H1 (cell line): Measurements from ENCODE around the gene CLCA1. TPM values are rescaled to one million over a fixed set of nuclear protein-coding genes. Genes with fewer than 3 reads are reported as not detected.

Experiments used
- CTCF ChIA-PET: fragments of 300-600 bp; sonication (Branson Sonifier 250); formaldehyde crosslinking; loops from one replicate; lab custom pipeline; 2021; ENCODE audit not compliant: partially characterized antibody; lab: Charles Lee
- POLR2A ChIA-PET: fragments of 300-600 bp; sonication (Branson Sonifier 250); formaldehyde crosslinking; loops from one replicate; lab custom pipeline; 2021; ENCODE audit warnings: inconsistent platforms; ENCODE audit not compliant: partially characterized antibody; lab: Charles Lee
- DNase-seq, 2 experiments: peaks; one replicate each; pipeline versions ENCODE4 v3.0.0 to v3.0.0-alpha.2; 2010 to 2022; ENCODE audit warnings: low spot score in 2 of 2, low read depth in 1 of 2, mixed read lengths in 1 of 2
- FAIRE-seq: peaks from 2 replicates; lab custom pipeline; 2011; peaks lifted over from hg19 to GRCh38; lab: Jason Lieb, UNC
- H2AFZ ChIP-seq: 2 replicates; pipeline ENCODE4 v1.8.1; 2012; ENCODE audit warnings: low read length, inconsistent platforms
- H2AK5ac ChIP-seq: 2 replicates; pipeline ENCODE4 v1.6.1; 2013; ENCODE audit warnings: low read depth, low read length
- H2BK120ac ChIP-seq: replicated peaks from 2 replicates; pipeline ENCODE3; 2013; ENCODE audit warnings: low read depth, low read length, inconsistent platforms
- H2BK12ac ChIP-seq: 2 replicates; pipeline ENCODE4 v1.6.1; 2013; ENCODE audit warnings: low read depth, low read length
- H2BK15ac ChIP-seq: 2 replicates; pipeline ENCODE4 v1.6.1; 2013; ENCODE audit warnings: low read length
- H2BK20ac ChIP-seq: 2 replicates; pipeline ENCODE4 v1.6.1; 2013; ENCODE audit warnings: low read length
- H2BK5ac ChIP-seq: 2 replicates; pipeline ENCODE4 v1.6.1; 2013; ENCODE audit warnings: low read depth, low read length
- H3K14ac ChIP-seq: 2 replicates; pipeline ENCODE4 v1.6.1; 2013; ENCODE audit warnings: inconsistent platforms; ENCODE audit not compliant: insufficient read length
- H3K18ac ChIP-seq: 2 replicates; pipeline ENCODE4 v1.6.1; 2013; ENCODE audit warnings: low read length; ENCODE audit errors: extremely low read depth
- H3K23ac ChIP-seq: 2 replicates; pipeline ENCODE4 v1.6.1; 2013; ENCODE audit warnings: inconsistent platforms; ENCODE audit not compliant: insufficient read length
- H3K23me2 ChIP-seq: 2 replicates; pipeline ENCODE4 v1.6.1; 2013; ENCODE audit warnings: low read depth, low read length
- H3K27ac ChIP-seq: 2 replicates; pipeline ENCODE4 v1.6.1; 2011; ENCODE audit warnings: low read depth, low read length, inconsistent platforms
- H3K27me3 ChIP-seq, 4 experiments: replicated peaks in 1 of 4; 1 replicate in 1 of 4; 2 replicates in 3 of 4; pipeline versions ENCODE4 v1.6.1 to v1.8.1; 2011 to 2013; ENCODE audit warnings: low read length in 3 of 4, mild to moderate bottlenecking in 3 of 4, inconsistent platforms in 2 of 4, mixed read lengths in 2 of 4, moderate library complexity in 1 of 4; ENCODE audit not compliant: control insufficient read depth in 3 of 4, insufficient read depth in 3 of 4; ENCODE audit errors: extremely low read depth in 1 of 4
- H3K36me3 ChIP-seq, 4 experiments: 2 replicates each; pipeline versions ENCODE4 v1.6.1 to v1.8.1; 2011 to 2013; ENCODE audit warnings: mild to moderate bottlenecking in 4 of 4, low read length in 3 of 4, moderate library complexity in 2 of 4, control low read depth in 1 of 4, inconsistent platforms in 1 of 4; ENCODE audit not compliant: insufficient read depth in 4 of 4, control insufficient read depth in 2 of 4
- H3K4ac ChIP-seq: replicated peaks from 2 replicates; pipeline ENCODE3; 2013; ENCODE audit warnings: low read length, low read depth, mixed read lengths, inconsistent platforms; ENCODE audit not compliant: insufficient read length
- H3K4me1 ChIP-seq, 4 experiments: replicated peaks in 1 of 4; 1 replicate in 1 of 4; 2 replicates in 3 of 4; pipeline versions ENCODE4 v1.6.1 to v1.8.1; 2011 to 2013; ENCODE audit warnings: low read length in 3 of 4, inconsistent platforms in 2 of 4, mixed read lengths in 1 of 4; ENCODE audit not compliant: insufficient read depth in 4 of 4, control insufficient read depth in 3 of 4
- H3K4me2 ChIP-seq, 2 experiments: 2 replicates each; pipeline versions ENCODE4 v1.6.1 to v1.8.1; 2011 to 2013; ENCODE audit warnings: low read depth in 2 of 2, low read length in 2 of 2, control low read depth in 1 of 2, inconsistent platforms in 1 of 2, mild to moderate bottlenecking in 1 of 2; ENCODE audit not compliant: insufficient read depth in 1 of 2
- H3K4me3 ChIP-seq, 4 experiments: fragments of 200-600, 300-600 bp in 1 of 4; sonication (generic), shearing (Covaris generic), sonication (Bioruptor Twin) in 1 of 4; 2 replicates each; pipeline versions ENCODE4 v1.5.1 to v1.8.1; 2011 to 2016; ENCODE audit warnings: low read length in 4 of 4, low read depth in 3 of 4, control low read depth in 2 of 4, inconsistent platforms in 2 of 4, mild to moderate bottlenecking in 2 of 4, mixed read lengths in 1 of 4, moderate library complexity in 1 of 4; ENCODE audit not compliant: insufficient read depth in 2 of 4; ENCODE audit errors: extremely low read depth in 1 of 4
- H3K56ac ChIP-seq: replicated peaks from 2 replicates; pipeline ENCODE3; 2013; ENCODE audit warnings: low read depth, mild to moderate bottlenecking, mixed read lengths, low read length, inconsistent platforms; ENCODE audit not compliant: insufficient read length
- H3K79me1 ChIP-seq: 2 replicates; pipeline ENCODE4 v1.6.1; 2013; ENCODE audit warnings: low read depth, low read length, control low read depth
- H3K79me2 ChIP-seq, 2 experiments: 2 replicates each; pipeline versions ENCODE4 v1.6.1 to v1.8.1; 2012 to 2013; ENCODE audit warnings: low read length in 2 of 2, mild to moderate bottlenecking in 2 of 2, inconsistent platforms in 1 of 2; ENCODE audit not compliant: insufficient read depth in 2 of 2, control insufficient read depth in 1 of 2
- H3K9ac ChIP-seq, 4 experiments: replicated peaks in 1 of 4; 1 replicate in 1 of 4; 2 replicates in 3 of 4; pipeline versions ENCODE4 v1.6.1 to v1.8.1; 2011 to 2013; ENCODE audit warnings: low read depth in 3 of 4, low read length in 3 of 4, control low read depth in 2 of 4, mild to moderate bottlenecking in 2 of 4, moderate library complexity in 2 of 4, inconsistent platforms in 1 of 4; ENCODE audit errors: extremely low read depth in 1 of 4
- H3K9me3 ChIP-seq, 2 experiments: 2 replicates each; pipeline versions ENCODE4 v1.6.1 to v1.8.1; 2012 to 2013; ENCODE audit warnings: mild to moderate bottlenecking in 2 of 2, moderate library complexity in 2 of 2, control low read depth in 1 of 2, inconsistent platforms in 1 of 2, low read depth in 1 of 2, low read length in 1 of 2, mixed read lengths in 1 of 2; ENCODE audit not compliant: insufficient read depth in 2 of 2
- H4K20me1 ChIP-seq, 2 experiments: replicated peaks in 1 of 2; 2 replicates each; pipeline versions ENCODE3 to v1.8.1; 2011 to 2013; ENCODE audit warnings: inconsistent platforms in 2 of 2, low read length in 2 of 2, mild to moderate bottlenecking in 1 of 2; ENCODE audit not compliant: insufficient read depth in 2 of 2, control insufficient read depth in 1 of 2
- H4K5ac ChIP-seq: 2 replicates; pipeline ENCODE4 v1.6.1; 2013; ENCODE audit warnings: low read length, low read depth, mixed read lengths, inconsistent platforms; ENCODE audit not compliant: insufficient read length
- H4K8ac ChIP-seq: 2 replicates; pipeline ENCODE4 v1.8.0; 2013; ENCODE audit warnings: mild to moderate bottlenecking, moderate library complexity, low read length, inconsistent platforms; ENCODE audit not compliant: insufficient read depth; ENCODE audit errors: extremely low read depth
- H4K91ac ChIP-seq: replicated peaks from 2 replicates; pipeline ENCODE3; 2013; ENCODE audit warnings: low read length, mixed read lengths, inconsistent platforms; ENCODE audit not compliant: insufficient read length
- BCL11A ChIP-seq, 2 experiments: IDR thresholded peaks; one replicate each; pipeline ENCODE4 v1.6.1; 2011; ENCODE audit warnings: low read depth in 2 of 2, low read length in 2 of 2, mild to moderate bottlenecking in 2 of 2
- CHD1 ChIP-seq: IDR thresholded peaks from 2 replicates; pipeline ENCODE4 v1.6.1; 2012; ENCODE audit warnings: low read depth, low read length, improper control_type of control experiment
- CREB1 ChIP-seq: IDR thresholded peaks from 2 replicates; pipeline ENCODE4 v1.6.1; 2012; ENCODE audit warnings: inconsistent platforms
- E2F6 ChIP-seq: IDR thresholded peaks from 2 replicates; pipeline ENCODE4 v1.6.1; 2012; ENCODE audit warnings: inconsistent platforms
- EZH2 ChIP-seq: fragments of 200-600 bp; sonication (generic); IDR thresholded peaks from 2 replicates; pipeline ENCODE4 v1.7.1; 2012; ENCODE audit warnings: low read depth, mild to moderate bottlenecking, moderate library complexity, low read length, inconsistent platforms; ENCODE audit not compliant: severe bottlenecking
- FOSL1 ChIP-seq: IDR thresholded peaks from 2 replicates; pipeline ENCODE4 v1.6.1; 2011; ENCODE audit warnings: mild to moderate bottlenecking, low read depth, low read length, moderate library complexity; ENCODE audit not compliant: insufficient read depth
- JUN ChIP-seq: IDR thresholded peaks from 2 replicates; pipeline ENCODE4 v1.6.1; 2011; ENCODE audit warnings: low read depth, mild to moderate bottlenecking, improper control_type of control experiment, low read length
- KDM4A ChIP-seq: IDR thresholded peaks from one replicate; pipeline ENCODE4 v1.7.1; 2012; ENCODE audit warnings: low read depth, mild to moderate bottlenecking, moderate library complexity, low read length, inconsistent platforms; ENCODE audit not compliant: severe bottlenecking
- RFX5 ChIP-seq: IDR thresholded peaks from 2 replicates; pipeline ENCODE4 v1.6.1; 2011; ENCODE audit warnings: low read depth, low read length, improper control_type of control experiment, borderline replicate concordance
- RXRA ChIP-seq: IDR thresholded peaks from 2 replicates; pipeline ENCODE4 v1.6.1; 2011; ENCODE audit warnings: low read depth, mild to moderate bottlenecking, low read length, moderate library complexity; ENCODE audit not compliant: insufficient read depth
- SIN3A ChIP-seq, 2 experiments: IDR thresholded peaks in 1 of 2; conservative IDR thresholded peaks in 1 of 2; 2 replicates each; pipeline ENCODE4 v1.6.1; 2011 to 2012; ENCODE audit warnings: low read length in 2 of 2, improper control_type of control experiment in 1 of 2, low read depth in 1 of 2, mild to moderate bottlenecking in 1 of 2
- SIX5 ChIP-seq: IDR thresholded peaks from 2 replicates; pipeline ENCODE4 v1.6.1; 2011; ENCODE audit warnings: mild to moderate bottlenecking, low read depth, low read length
- SRF ChIP-seq: IDR thresholded peaks from 2 replicates; pipeline ENCODE4 v1.6.1; 2011; ENCODE audit warnings: mild to moderate bottlenecking, low read depth, low read length, moderate library complexity
- ZNF274 ChIP-seq: IDR thresholded peaks from 2 replicates; pipeline ENCODE4 v1.7.0; 2012; ENCODE audit warnings: low read length, borderline replicate concordance; ENCODE audit errors: extremely low read depth
- WGBS, 2 experiments: shearing (Covaris generic) in 1 of 2; methylation state at CpG; one replicate each; pipeline versions ENCODE4 v1.1.6 to v1.1.7; 2013 to 2015; ENCODE audit warnings: low lambda C conversion rate in 2 of 2, mixed read lengths in 2 of 2, inconsistent platforms in 1 of 2, low coverage in 1 of 2, missing lambda C conversion rate in 1 of 2; ENCODE audit not compliant: insufficient replicate concordance in 2 of 2, insufficient coverage in 1 of 2, insufficient read length in 1 of 2; ENCODE audit errors: extremely low coverage in 1 of 2, missing lambda C conversion rate in 1 of 2; 5-methylcytosine and 5-hydroxymethylcytosine counted together
- polyA plus RNA-seq, 7 experiments: library from polyadenylated mRNA; depleted of rRNA in 3 of 7; stranded (reverse) in 5 of 7; unstranded in 2 of 7; fragments of >200 nt in 5 of 7; fragments of 200-250 nt in 2 of 7; gene quantifications; 1 replicate in 5 of 7; 2 replicates in 1 of 7; 4 replicates in 1 of 7; pipeline versions ENCODE4 v1.2.1 to v1.2.3, GENCODE V29; 2011 to 2013; ENCODE audit warnings: missing spikeins in 2 of 7, mixed read lengths in 2 of 7
- total RNA-seq: library from RNA; stranded (reverse); fragmentation: NEBNext Ultra II Directional; extraction: Animal tissue kit (Norgen Biotek cat#: 25700); gene quantifications from 2 replicates; pipeline ENCODE4 v1.2.1, GENCODE V29; 2021

CLCA1 gene
- total and polyA plus RNA-seq, 2 of the 8 experiments (the other 6 are each of a cell fraction or from before 2014, with no cell fraction given), result not detected

GRCh38 chr1:86466986-86467385, 1.7 kb upstream of the CLCA1 start:
- H4K91ac ChIP-seq, result no peak overlapping the region
- CTCF ChIA-PET, result interaction anchor here (1.0 to 1.4 kb wide), 3 partner anchors 33 to 87 kb away, joined by 3 to 7 read pairs (median 3); no protein-coding TSS in a partner anchor
- H4K8ac ChIP-seq, result peak overlapping the region; percentile 28; the same call in 1 of the 2 replicates
- POLR2A ChIA-PET, result no interaction called here
- no peaks in the 10 kb centered on the region for H3K9me3 ChIP-seq
- no peaks in the 10 kb centered on the region for H3K79me1 ChIP-seq
- H2AK5ac ChIP-seq, result no peak overlapping the region
- no peak overlapping the region for H3K9ac ChIP-seq
- H3K23ac ChIP-seq, result no peak overlapping the region
- H3K56ac ChIP-seq, result no peak overlapping the region
- H3K18ac ChIP-seq, result no peak overlapping the region
- H3K4me2 ChIP-seq, result no peak overlapping the region
- H4K20me1 ChIP-seq, result no peaks in the 10 kb centered on the region
- H3K36me3 ChIP-seq, result no peaks in the 10 kb centered on the region
- no peak overlapping the region for H4K5ac ChIP-seq
- WGBS, 2 experiments, result 86% methylated on average over 4 of the region's 4 CpGs; no CpG with 5 or more reads in 1 of the 2 experiments
- no peak overlapping the region for H2BK120ac ChIP-seq
- no peaks in the 10 kb centered on the region for H3K23me2 ChIP-seq
- no peak for FAIRE-seq
- DNase-seq, result no peak
- H3K27ac ChIP-seq, result no peak overlapping the region
- H2BK5ac ChIP-seq, result no peak overlapping the region
- H2BK20ac ChIP-seq, result no peak overlapping the region
- no peak overlapping the region for H3K14ac ChIP-seq
- H2BK12ac ChIP-seq, result no peak overlapping the region
- no peak overlapping the region for H2BK15ac ChIP-seq
- no peaks in the 10 kb centered on the region for H3K4me1 ChIP-seq
- H3K27me3 ChIP-seq, result no peaks in the 10 kb centered on the region
- no peak overlapping the region for H3K4me3 ChIP-seq
- no peaks in the 10 kb centered on the region for H3K79me2 ChIP-seq
- no peak overlapping the region for H3K4ac ChIP-seq
- H2AFZ ChIP-seq, result no peak overlapping the region
- no peak for TF ChIP-seq CREB1
- no peak for TF ChIP-seq RFX5
- TF ChIP-seq EZH2, result no peak
- TF ChIP-seq KDM4A, result no peak
- no peak for TF ChIP-seq JUN
- no peak for TF ChIP-seq BCL11A (IDR thresholded peaks at IDR 0.05; ENCODE audit: low read depth in 2 of 2, low read length in 2 of 2)
- TF ChIP-seq E2F6, result no peak
- no peak for TF ChIP-seq ZNF274
- TF ChIP-seq FOSL1, result no peak
- no peak for TF ChIP-seq SIX5
- no peak for TF ChIP-seq CHD1
- TF ChIP-seq SIN3A (conservative IDR thresholded peaks at IDR 0.05 in 1 of 2, IDR thresholded peaks at IDR 0.05 in 1 of 2; ENCODE audit: low read depth in 1 of 2, low read length in 2 of 2), result no peak
- TF ChIP-seq SRF, result no peak
- TF ChIP-seq RXRA, result no peak
